Liver (tissue), 9 donors: ENCODE results near the gene WNT10A. TPM values are rescaled to one million over a fixed set of nuclear protein-coding genes. Genes with fewer than 3 reads are reported as not detected.

Source experiments
- DNase-seq: peaks from one replicate; pipeline ENCODE4 v3.0.0-alpha.2; 2017; ENCODE audit warnings: low spot score
- H3K27ac ChIP-seq, 2 donors: one replicate each; pipeline ENCODE4 v1.7.0; 2013; ENCODE audit warnings: inconsistent platforms in 2 of 2, low read length in 2 of 2, control low read depth in 1 of 2, low read depth in 1 of 2, mild to moderate bottlenecking in 1 of 2
- H3K27me3 ChIP-seq, 4 donors: one replicate each; pipeline versions ENCODE4 v1.6.1 to v1.7.0; 2013; ENCODE audit warnings: low read length in 3 of 4, inconsistent platforms in 1 of 4, mild to moderate bottlenecking in 1 of 4, moderate library complexity in 1 of 4; ENCODE audit not compliant: control insufficient read depth in 4 of 4, insufficient read depth in 4 of 4
- H3K36me3 ChIP-seq, 4 donors: one replicate each; pipeline versions ENCODE4 v1.6.1 to v1.7.0; 2013; ENCODE audit warnings: low read length in 3 of 4, mild to moderate bottlenecking in 3 of 4, low read depth in 1 of 4, moderate library complexity in 1 of 4; ENCODE audit not compliant: control insufficient read depth in 4 of 4, insufficient read depth in 3 of 4
- H3K4me1 ChIP-seq, 4 donors: one replicate each; pipeline versions ENCODE4 v1.6.1 to v1.7.0; 2013; ENCODE audit warnings: low read length in 3 of 4, mild to moderate bottlenecking in 3 of 4, moderate library complexity in 1 of 4; ENCODE audit not compliant: control insufficient read depth in 4 of 4, insufficient read depth in 4 of 4
- H3K4me3 ChIP-seq, 3 donors: one replicate each; pipeline versions ENCODE4 v1.6.1 to v1.7.0; 2013; ENCODE audit warnings: low read length in 3 of 3, control low read depth in 1 of 3, low read depth in 1 of 3, mild to moderate bottlenecking in 1 of 3
- H3K9ac ChIP-seq, 2 donors: one replicate each; pipeline ENCODE4 v1.7.0; 2013; ENCODE audit warnings: low read length in 2 of 2, mild to moderate bottlenecking in 2 of 2, moderate library complexity in 2 of 2, control low read depth in 1 of 2, low read depth in 1 of 2
- H3K9me3 ChIP-seq, 4 donors: one replicate each; pipeline versions ENCODE4 v1.6.1 to v1.7.0; 2013; ENCODE audit warnings: low read length in 3 of 4; ENCODE audit not compliant: control insufficient read depth in 4 of 4
- FOXA1 ChIP-seq: IDR thresholded peaks from 2 replicates; pipeline ENCODE4 v1.6.1; 2016; ENCODE audit warnings: antibody characterized with exemption
- FOXA2 ChIP-seq: IDR thresholded peaks from 2 replicates; pipeline ENCODE4 v1.6.1; 2016; ENCODE audit warnings: antibody characterized with exemption
- GABPA ChIP-seq, 2 donors: IDR thresholded peaks in 1 of 2; conservative IDR thresholded peaks in 1 of 2; 2 replicates each; pipeline ENCODE4 v1.6.1; 2016; ENCODE audit warnings: antibody characterized with exemption in 2 of 2, mild to moderate bottlenecking in 1 of 2, moderate library complexity in 1 of 2
- HNF4A ChIP-seq, 2 donors: conservative IDR thresholded peaks; 2 replicates each; pipeline ENCODE4 v1.6.1; 2016; ENCODE audit warnings: antibody characterized with exemption in 2 of 2, mild to moderate bottlenecking in 2 of 2
- HNF4G ChIP-seq: IDR thresholded peaks from 2 replicates; pipeline ENCODE4 v1.6.1; 2016; ENCODE audit warnings: antibody characterized with exemption
- JUND ChIP-seq, 2 donors: IDR thresholded peaks; 2 replicates each; pipeline ENCODE4 v1.6.1; 2016; ENCODE audit warnings: antibody characterized with exemption in 2 of 2
- NR2F2 ChIP-seq: IDR thresholded peaks from 2 replicates; pipeline ENCODE4 v1.6.1; 2016; ENCODE audit warnings: antibody characterized with exemption
- RAD21 ChIP-seq, 2 donors: IDR thresholded peaks; 2 replicates each; pipeline ENCODE4 v1.6.1; 2016; ENCODE audit warnings: antibody characterized with exemption in 2 of 2, mild to moderate bottlenecking in 2 of 2
- RXRA ChIP-seq, 2 donors: IDR thresholded peaks; 2 replicates each; pipeline ENCODE4 v1.6.1; 2017 to 2018; ENCODE audit warnings: antibody characterized with exemption in 2 of 2, mild to moderate bottlenecking in 1 of 2
- SP1 ChIP-seq: IDR thresholded peaks from 2 replicates; pipeline ENCODE4 v1.6.1; 2018; ENCODE audit warnings: antibody characterized with exemption, mild to moderate bottlenecking
- TAF1 ChIP-seq: conservative IDR thresholded peaks from 2 replicates; pipeline ENCODE4 v1.6.1; 2016; ENCODE audit warnings: antibody characterized with exemption, mild to moderate bottlenecking
- YY1 ChIP-seq: IDR thresholded peaks from 2 replicates; pipeline ENCODE4 v1.6.1; 2016; ENCODE audit warnings: antibody characterized with exemption, mild to moderate bottlenecking
- WGBS: extraction: QIAGEN DNeasy Blood & Tissue Kit; methylation state at CpG from one replicate; pipeline ENCODE4 v1.1.7; 2013; 5-methylcytosine and 5-hydroxymethylcytosine counted together
- polyA plus RNA-seq, 2 donors: library from polyadenylated mRNA; stranded (reverse) in 1 of 2; unstranded in 1 of 2; fragments of 200-250 nt in 1 of 2; fragments of >200 nt in 1 of 2; fragmentation: Nextera tagmentation in 1 of 2; extraction: Ambion mirVana in 1 of 2; gene quantifications; one replicate each; pipeline versions ENCODE4 v1.2.1 to v1.2.3, GENCODE V29; 2013 to 2015
- total RNA-seq, 2 donors: library from RNA; depleted of rRNA; stranded (reverse); fragments of >200 nt; gene quantifications; one replicate each; pipeline ENCODE4 v1.2.3, GENCODE V29; 2014
- TF ChIP-seq, protein P1 (sequence below): IDR thresholded peaks from 2 replicates; pipeline ENCODE4 v1.6.1; 2016; ENCODE audit warnings: antibody characterized with exemption
- TF ChIP-seq, protein P2 (sequence below): IDR thresholded peaks from 2 replicates; pipeline ENCODE4 v1.6.1; 2016; ENCODE audit warnings: antibody characterized with exemption
- TF ChIP-seq, protein P3 (sequence below): IDR thresholded peaks from 2 replicates; pipeline ENCODE4 v1.6.1; 2016; ENCODE audit warnings: antibody characterized with exemption, mild to moderate bottlenecking
- TF ChIP-seq, protein P4 (sequence below): IDR thresholded peaks from 2 replicates; pipeline ENCODE4 v1.6.1; 2016; ENCODE audit warnings: antibody characterized with exemption
- donor health status: healthy.
- donor health status: healthy.
- donor health status: healthy.
- donor health status: healthy.
- donor health status: healthy.

WNT10A gene
- total and polyA plus RNA-seq, 4 donors = 0.01 to 0.08 (median 0.05) TPM; not detected in 1

DNA sequence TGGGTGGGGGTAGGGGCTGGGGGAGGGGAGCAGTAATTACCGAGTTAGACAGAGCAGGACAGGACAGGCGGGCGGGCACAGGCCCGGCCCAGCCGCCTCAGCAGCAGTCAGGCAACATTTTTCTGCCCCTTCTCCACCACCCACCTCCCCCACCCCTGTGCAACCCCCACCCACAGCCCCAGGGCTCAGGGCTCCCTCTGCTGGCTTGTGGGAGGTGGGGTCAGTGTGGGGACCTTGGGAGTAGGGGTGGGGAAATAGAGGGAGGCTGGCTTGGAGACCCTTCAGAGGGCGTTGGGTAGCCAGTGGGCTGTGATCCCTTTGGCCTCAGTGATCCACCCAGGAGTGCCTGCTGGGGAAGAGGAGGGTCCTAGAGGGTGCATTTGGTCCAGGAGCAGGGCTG is 14.7 kb upstream of the WNT10A start:
- Histone ChIP-seq H3K27ac (no peak overlapping the region), H3K9ac (no peak overlapping the region), H3K27me3 (peaks cover 2 to 8% (median 3%) of the 10 kb centered on the region in 4 donors), H3K4me3 (no peak overlapping the region), H3K36me3 (no peaks in the 10 kb centered on the region), H3K4me1 (peaks cover 0 to 4% (median 2%) of the 10 kb centered on the region in 4 donors), H3K9me3 (no peaks in the 10 kb centered on the region)
- 69% methylated on average over 6 of the region's 6 CpGs for WGBS
- no peak for DNase-seq
- TF ChIP-seq RXRA (IDR thresholded peaks at IDR 0.05) = no peak
- no peak for TF ChIP-seq JUND (IDR thresholded peaks at IDR 0.05)
- no peak for TF ChIP-seq GABPA (IDR thresholded peaks at IDR 0.05 in 1 of 2, conservative IDR thresholded peaks at IDR 0.05 in 1 of 2)
- no peak for TF ChIP-seq SP1
- TF ChIP-seq HNF4A (conservative IDR thresholded peaks at IDR 0.05) = no peak
- TF ChIP-seq, protein P1, sequence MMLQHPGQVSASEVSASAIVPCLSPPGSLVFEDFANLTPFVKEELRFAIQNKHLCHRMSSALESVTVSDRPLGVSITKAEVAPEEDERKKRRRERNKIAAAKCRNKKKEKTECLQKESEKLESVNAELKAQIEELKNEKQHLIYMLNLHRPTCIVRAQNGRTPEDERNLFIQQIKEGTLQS = no peak
- no peak for TF ChIP-seq FOXA2
- TF ChIP-seq NR2F2 = no peak
- TF ChIP-seq, protein P2, sequence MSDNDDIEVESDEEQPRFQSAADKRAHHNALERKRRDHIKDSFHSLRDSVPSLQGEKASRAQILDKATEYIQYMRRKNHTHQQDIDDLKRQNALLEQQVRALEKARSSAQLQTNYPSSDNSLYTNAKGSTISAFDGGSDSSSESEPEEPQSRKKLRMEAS = no peak

DNA sequence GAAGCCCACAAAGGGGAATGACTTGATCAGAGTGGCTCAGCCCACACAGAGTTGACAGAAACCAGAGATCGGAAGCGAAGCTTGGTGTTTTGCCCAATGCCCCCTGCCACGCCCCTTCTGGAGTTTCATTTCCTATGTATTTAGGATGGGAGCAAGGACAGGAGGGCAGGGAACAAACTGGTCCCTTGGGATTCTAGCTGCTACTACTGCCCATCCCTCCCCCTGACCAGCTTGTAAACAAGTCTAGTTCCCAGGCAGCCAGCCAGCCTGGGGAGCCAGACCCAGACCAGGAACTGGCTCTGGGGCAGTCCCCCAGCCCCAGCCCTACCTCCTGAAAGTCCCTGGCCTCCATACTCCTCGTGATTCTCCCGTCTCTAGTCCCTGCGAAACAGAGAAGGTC is 12.8 kb upstream of the WNT10A start:
- Histone ChIP-seq H3K27ac (no peak overlapping the region), H3K9me3 (no peaks in the 10 kb centered on the region), H3K27me3 (peaks cover 3 to 13% (median 8%) of the 10 kb centered on the region in 4 donors), H3K4me3 (no peak overlapping the region), H3K36me3 (no peaks in the 10 kb centered on the region), H3K9ac (no peak overlapping the region), H3K4me1 (peaks cover 0 to 11% (median 7%) of the 10 kb centered on the region in 4 donors)
- TF ChIP-seq, protein P3, sequence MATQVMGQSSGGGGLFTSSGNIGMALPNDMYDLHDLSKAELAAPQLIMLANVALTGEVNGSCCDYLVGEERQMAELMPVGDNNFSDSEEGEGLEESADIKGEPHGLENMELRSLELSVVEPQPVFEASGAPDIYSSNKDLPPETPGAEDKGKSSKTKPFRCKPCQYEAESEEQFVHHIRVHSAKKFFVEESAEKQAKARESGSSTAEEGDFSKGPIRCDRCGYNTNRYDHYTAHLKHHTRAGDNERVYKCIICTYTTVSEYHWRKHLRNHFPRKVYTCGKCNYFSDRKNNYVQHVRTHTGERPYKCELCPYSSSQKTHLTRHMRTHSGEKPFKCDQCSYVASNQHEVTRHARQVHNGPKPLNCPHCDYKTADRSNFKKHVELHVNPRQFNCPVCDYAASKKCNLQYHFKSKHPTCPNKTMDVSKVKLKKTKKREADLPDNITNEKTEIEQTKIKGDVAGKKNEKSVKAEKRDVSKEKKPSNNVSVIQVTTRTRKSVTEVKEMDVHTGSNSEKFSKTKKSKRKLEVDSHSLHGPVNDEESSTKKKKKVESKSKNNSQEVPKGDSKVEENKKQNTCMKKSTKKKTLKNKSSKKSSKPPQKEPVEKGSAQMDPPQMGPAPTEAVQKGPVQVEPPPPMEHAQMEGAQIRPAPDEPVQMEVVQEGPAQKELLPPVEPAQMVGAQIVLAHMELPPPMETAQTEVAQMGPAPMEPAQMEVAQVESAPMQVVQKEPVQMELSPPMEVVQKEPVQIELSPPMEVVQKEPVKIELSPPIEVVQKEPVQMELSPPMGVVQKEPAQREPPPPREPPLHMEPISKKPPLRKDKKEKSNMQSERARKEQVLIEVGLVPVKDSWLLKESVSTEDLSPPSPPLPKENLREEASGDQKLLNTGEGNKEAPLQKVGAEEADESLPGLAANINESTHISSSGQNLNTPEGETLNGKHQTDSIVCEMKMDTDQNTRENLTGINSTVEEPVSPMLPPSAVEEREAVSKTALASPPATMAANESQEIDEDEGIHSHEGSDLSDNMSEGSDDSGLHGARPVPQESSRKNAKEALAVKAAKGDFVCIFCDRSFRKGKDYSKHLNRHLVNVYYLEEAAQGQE = no peak
- TF ChIP-seq, protein P1 = no peak
- TF ChIP-seq YY1 (no peak), NR2F2 (no peak), SP1 (no peak), GABPA (IDR thresholded peaks at IDR 0.05 in 1 of 2, conservative IDR thresholded peaks at IDR 0.05 in 1 of 2) (no peak)
- DNase-seq = no peak
- WGBS = 49% methylated on average over 6 of the region's 6 CpGs

DNA sequence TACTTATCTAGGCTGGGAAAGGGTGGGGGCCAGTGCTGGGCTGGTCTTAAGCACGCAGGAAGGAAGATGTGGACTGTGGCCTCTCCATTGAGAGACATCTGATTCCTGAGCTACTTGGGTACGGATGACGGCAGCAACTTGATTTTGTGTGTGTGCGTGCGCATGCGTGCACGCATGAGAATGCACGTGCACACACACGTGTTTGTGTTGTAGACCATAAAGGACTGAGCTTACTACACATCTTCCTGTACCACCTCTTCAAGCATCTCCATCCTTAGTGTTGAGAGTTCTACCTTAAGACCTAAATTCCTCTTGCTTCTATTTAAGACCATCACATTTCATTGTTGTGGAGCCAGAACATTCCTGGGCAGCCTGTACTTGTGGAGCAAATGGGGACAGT is 11.6 kb upstream of the WNT10A start:
- Histone ChIP-seq H3K9me3 (no peaks in the 10 kb centered on the region), H3K27me3 (peaks cover 5 to 15% (median 13%) of the 10 kb centered on the region in 4 donors), H3K27ac (no peak overlapping the region), H3K9ac (no peak overlapping the region), H3K36me3 (no peaks in the 10 kb centered on the region), H3K4me3 (no peak overlapping the region), H3K4me1 (peaks cover 4 to 17% (median 9%) of the 10 kb centered on the region in 4 donors)
- DNase-seq = no peak
- 79% methylated on average over 9 of the region's 9 CpGs for WGBS
- TF ChIP-seq YY1 (no peak), RXRA (IDR thresholded peaks at IDR 0.05) (no peak), FOXA1 (no peak), FOXA2 (no peak), RAD21 (IDR thresholded peaks at IDR 0.05) (no peak), JUND (IDR thresholded peaks at IDR 0.05) (no peak), TAF1 (no peak), HNF4G (no peak), NR2F2 (no peak), HNF4A (conservative IDR thresholded peaks at IDR 0.05) (no peak), GABPA (IDR thresholded peaks at IDR 0.05 in 1 of 2, conservative IDR thresholded peaks at IDR 0.05 in 1 of 2) (no peak)
- TF ChIP-seq, protein P4, sequence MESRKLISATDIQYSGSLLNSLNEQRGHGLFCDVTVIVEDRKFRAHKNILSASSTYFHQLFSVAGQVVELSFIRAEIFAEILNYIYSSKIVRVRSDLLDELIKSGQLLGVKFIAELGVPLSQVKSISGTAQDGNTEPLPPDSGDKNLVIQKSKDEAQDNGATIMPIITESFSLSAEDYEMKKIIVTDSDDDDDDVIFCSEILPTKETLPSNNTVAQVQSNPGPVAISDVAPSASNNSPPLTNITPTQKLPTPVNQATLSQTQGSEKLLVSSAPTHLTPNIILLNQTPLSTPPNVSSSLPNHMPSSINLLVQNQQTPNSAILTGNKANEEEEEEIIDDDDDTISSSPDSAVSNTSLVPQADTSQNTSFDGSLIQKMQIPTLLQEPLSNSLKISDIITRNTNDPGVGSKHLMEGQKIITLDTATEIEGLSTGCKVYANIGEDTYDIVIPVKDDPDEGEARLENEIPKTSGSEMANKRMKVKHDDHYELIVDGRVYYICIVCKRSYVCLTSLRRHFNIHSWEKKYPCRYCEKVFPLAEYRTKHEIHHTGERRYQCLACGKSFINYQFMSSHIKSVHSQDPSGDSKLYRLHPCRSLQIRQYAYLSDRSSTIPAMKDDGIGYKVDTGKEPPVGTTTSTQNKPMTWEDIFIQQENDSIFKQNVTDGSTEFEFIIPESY = no peak
- TF ChIP-seq, protein P2 = no peak
- TF ChIP-seq, protein P3 = no peak
